ENCODE data around the gene PTPN20.

DNA sequence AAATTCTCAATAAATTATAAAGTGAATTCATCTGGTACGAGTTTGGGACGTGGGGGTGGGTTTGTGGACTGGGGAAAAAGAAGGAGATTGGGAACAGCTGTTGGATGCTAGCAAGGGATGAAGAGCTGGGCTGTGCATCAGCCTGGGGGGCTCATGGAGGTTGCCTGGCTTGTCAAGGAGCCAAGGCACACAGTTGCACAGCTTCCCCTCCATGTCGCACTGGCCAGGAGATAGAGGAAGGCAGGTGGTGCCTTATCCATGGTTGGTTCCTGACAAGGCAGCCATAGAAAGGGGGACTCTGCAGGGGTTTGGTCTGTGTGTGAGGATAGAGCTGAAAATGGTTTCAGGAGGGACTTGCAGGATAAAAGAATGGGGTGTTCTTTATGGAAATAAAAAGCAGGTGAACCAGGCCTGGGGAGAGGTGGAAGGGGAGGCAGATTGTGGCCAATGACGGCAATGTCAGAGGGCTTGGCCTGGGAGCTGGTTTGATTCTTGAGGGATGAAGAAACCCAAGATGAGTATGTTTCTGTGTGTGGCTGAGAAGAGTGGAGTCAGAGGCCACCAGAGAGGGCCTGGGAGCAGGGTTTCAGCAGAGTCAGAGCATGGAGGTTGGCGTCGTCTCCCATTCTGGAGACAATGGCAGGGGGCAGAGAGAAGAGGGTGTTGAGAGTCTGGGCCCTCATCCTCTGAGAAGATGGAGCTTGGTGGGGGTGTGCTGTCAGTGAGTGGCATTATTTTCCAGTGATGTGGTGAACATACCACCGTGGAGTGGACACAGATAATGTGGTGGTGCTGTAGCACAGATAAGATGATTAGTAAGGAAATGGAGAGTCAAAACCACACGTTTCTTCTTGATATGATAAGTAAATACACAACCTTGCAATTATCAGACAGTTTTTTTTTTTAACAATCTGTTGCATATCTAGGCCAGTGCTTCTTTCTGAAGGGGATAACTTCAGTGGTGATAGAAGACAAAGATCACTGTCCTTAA, 108.2 kb downstream of the PTPN20 start:
- TF ChIP-seq, protein P1, sequence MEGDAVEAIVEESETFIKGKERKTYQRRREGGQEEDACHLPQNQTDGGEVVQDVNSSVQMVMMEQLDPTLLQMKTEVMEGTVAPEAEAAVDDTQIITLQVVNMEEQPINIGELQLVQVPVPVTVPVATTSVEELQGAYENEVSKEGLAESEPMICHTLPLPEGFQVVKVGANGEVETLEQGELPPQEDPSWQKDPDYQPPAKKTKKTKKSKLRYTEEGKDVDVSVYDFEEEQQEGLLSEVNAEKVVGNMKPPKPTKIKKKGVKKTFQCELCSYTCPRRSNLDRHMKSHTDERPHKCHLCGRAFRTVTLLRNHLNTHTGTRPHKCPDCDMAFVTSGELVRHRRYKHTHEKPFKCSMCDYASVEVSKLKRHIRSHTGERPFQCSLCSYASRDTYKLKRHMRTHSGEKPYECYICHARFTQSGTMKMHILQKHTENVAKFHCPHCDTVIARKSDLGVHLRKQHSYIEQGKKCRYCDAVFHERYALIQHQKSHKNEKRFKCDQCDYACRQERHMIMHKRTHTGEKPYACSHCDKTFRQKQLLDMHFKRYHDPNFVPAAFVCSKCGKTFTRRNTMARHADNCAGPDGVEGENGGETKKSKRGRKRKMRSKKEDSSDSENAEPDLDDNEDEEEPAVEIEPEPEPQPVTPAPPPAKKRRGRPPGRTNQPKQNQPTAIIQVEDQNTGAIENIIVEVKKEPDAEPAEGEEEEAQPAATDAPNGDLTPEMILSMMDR (IDR thresholded peaks at IDR 0.05) = no peak
- TF ChIP-seq POLR2A (IDR thresholded peaks at IDR 0.05) = no peak
